ENCODE data around the gene SUGCT. TPM values are rescaled to one million over a fixed set of nuclear protein-coding genes. Genes with fewer than 3 reads are reported as not detected.

SUGCT gene
- total RNA-seq, 1 donor from 2014 or later, result 1.6 TPM

DNA sequence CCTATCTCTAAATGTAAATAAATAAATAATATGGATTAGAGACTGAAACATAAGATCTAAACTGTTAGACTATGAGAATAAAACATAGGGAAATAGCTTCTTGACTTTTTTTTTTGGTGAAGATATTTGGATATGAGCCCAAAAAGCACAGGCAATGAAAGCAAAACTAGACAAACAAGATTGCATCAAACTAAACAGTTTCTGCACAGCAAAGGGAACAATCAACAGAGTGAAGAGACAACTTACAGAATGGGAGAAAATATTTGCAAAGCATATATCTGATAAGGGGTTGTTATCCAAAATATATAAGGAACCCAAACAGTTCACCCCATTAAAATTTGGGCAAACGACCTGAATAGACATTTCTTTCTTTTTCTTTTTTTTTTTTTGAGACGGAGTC lies 148.1 kb downstream of the SUGCT start:
- no peaks in the 10 kb centered on the region for H3K4me1 Mint-ChIP-seq (ENCODE audit: unreplicated experiment)
- TF ChIP-seq, protein P1, sequence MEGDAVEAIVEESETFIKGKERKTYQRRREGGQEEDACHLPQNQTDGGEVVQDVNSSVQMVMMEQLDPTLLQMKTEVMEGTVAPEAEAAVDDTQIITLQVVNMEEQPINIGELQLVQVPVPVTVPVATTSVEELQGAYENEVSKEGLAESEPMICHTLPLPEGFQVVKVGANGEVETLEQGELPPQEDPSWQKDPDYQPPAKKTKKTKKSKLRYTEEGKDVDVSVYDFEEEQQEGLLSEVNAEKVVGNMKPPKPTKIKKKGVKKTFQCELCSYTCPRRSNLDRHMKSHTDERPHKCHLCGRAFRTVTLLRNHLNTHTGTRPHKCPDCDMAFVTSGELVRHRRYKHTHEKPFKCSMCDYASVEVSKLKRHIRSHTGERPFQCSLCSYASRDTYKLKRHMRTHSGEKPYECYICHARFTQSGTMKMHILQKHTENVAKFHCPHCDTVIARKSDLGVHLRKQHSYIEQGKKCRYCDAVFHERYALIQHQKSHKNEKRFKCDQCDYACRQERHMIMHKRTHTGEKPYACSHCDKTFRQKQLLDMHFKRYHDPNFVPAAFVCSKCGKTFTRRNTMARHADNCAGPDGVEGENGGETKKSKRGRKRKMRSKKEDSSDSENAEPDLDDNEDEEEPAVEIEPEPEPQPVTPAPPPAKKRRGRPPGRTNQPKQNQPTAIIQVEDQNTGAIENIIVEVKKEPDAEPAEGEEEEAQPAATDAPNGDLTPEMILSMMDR (IDR thresholded peaks at IDR 0.05; ENCODE audit: unreplicated experiment), result no peak
- H3K4me3 Mint-ChIP-seq (ENCODE audit: unreplicated experiment), result no peak overlapping the region
- H3K27ac Mint-ChIP-seq (ENCODE audit: unreplicated experiment), result no peak overlapping the region
- H3K27me3 Mint-ChIP-seq (ENCODE audit: unreplicated experiment), result no peaks in the 10 kb centered on the region
- DNase-seq (ENCODE audit: low spot score), result no peak
- no peaks in the 10 kb centered on the region for H3K36me3 Mint-ChIP-seq (ENCODE audit: low read depth, unreplicated experiment)
- H3K9me3 Mint-ChIP-seq (ENCODE audit: unreplicated experiment), result no peaks in the 10 kb centered on the region

DNA sequence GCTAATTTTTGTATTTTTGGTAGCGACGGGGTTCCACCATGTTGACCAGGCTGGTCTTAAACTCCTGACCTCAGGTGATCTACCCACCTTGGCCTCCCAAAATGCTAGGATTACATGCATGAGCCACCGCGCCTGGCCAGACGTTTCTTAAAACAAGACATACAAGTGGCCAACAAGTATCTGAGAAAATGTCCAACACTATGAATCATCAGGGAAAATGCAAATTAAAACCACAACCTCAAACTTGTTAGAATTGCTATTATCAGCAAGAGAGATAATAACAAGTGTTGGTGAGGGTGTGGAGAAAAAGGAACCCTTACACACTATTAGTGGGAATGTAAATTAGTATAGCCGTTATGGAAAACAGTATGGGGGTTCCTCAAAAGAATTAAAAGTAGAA lies 148.6 kb downstream of the SUGCT start:
- Mint-ChIP-seq H3K4me3 (ENCODE audit: unreplicated experiment) (no peak overlapping the region), H3K27me3 (ENCODE audit: unreplicated experiment) (no peaks in the 10 kb centered on the region), H3K27ac (ENCODE audit: unreplicated experiment) (no peak overlapping the region), H3K36me3 (ENCODE audit: low read depth, unreplicated experiment) (no peaks in the 10 kb centered on the region), H3K4me1 (ENCODE audit: unreplicated experiment) (no peaks in the 10 kb centered on the region), H3K9me3 (ENCODE audit: unreplicated experiment) (no peaks in the 10 kb centered on the region)
- no peak for DNase-seq (ENCODE audit: low spot score)
- TF ChIP-seq, protein P1 (IDR thresholded peaks at IDR 0.05; ENCODE audit: unreplicated experiment), result no peak

DNA sequence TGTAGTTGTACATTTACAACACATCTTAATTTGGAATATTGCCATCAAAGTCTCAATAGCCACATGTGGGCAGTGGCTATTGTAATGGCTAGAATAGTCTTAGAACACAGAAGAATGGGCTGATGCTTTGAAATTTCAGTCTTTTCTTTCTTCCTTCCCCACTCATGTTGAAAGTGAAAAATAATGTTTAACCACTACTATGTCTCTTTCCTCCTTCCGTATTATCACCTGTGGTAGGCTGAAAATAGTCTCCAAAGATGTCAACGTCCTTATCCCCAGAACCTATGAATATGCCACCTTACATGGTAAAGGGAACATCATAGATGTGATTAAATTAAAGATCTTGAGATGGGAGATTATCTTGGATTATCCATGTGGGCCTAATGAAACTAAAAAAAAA lies 154.0 kb downstream of the SUGCT start:
- H3K4me1 Mint-ChIP-seq (ENCODE audit: unreplicated experiment), result no peaks in the 10 kb centered on the region
- H3K27ac Mint-ChIP-seq (ENCODE audit: unreplicated experiment), result no peak overlapping the region
- no peaks in the 10 kb centered on the region for H3K9me3 Mint-ChIP-seq (ENCODE audit: unreplicated experiment)
- H3K4me3 Mint-ChIP-seq (ENCODE audit: unreplicated experiment), result no peak overlapping the region
- no peak for DNase-seq (ENCODE audit: low spot score)
- TF ChIP-seq, protein P1 (IDR thresholded peaks at IDR 0.05; ENCODE audit: unreplicated experiment), result no peak
- no peaks in the 10 kb centered on the region for H3K36me3 Mint-ChIP-seq (ENCODE audit: low read depth, unreplicated experiment)
- no peaks in the 10 kb centered on the region for H3K27me3 Mint-ChIP-seq (ENCODE audit: unreplicated experiment)

DNA sequence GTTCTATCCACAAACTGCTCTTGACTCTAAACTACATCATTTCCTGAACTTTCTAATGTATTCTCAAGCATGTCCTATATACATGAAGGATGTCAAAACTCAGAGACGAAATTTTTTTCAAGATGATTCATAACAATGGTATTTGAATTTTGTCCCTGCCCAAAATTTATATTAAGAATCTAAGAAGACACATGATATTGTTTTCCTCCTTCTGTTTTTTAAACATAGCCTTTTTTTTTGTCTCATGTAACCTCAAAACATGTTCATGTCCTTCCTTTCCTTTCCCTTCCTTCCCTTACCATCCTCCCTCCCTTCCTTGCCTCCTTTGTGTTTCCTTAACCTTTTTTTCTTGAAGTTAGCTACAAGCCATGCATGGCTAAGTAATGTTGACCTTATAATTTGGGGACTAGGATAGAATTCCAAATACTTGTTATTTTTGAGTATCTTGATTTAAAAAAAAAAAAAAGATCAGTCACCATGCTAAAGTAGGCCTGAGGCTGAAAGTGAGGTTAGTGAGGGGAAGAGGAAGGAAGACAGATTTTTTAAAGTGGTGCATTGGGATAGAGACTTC lies 163.0 kb downstream of the SUGCT start:
- Mint-ChIP-seq H3K4me3 (ENCODE audit: unreplicated experiment) (no peak overlapping the region), H3K36me3 (ENCODE audit: low read depth, unreplicated experiment) (no peaks in the 10 kb centered on the region), H3K9me3 (ENCODE audit: unreplicated experiment) (no peaks in the 10 kb centered on the region), H3K27ac (ENCODE audit: unreplicated experiment) (no peak overlapping the region), H3K27me3 (ENCODE audit: unreplicated experiment) (peaks cover 1% of the 10 kb centered on the region), H3K4me1 (ENCODE audit: unreplicated experiment) (peaks cover 16% of the 10 kb centered on the region)
- TF ChIP-seq, protein P1 (IDR thresholded peaks at IDR 0.05; ENCODE audit: unreplicated experiment), result no peak
- no peak for DNase-seq (ENCODE audit: low spot score)

DNA sequence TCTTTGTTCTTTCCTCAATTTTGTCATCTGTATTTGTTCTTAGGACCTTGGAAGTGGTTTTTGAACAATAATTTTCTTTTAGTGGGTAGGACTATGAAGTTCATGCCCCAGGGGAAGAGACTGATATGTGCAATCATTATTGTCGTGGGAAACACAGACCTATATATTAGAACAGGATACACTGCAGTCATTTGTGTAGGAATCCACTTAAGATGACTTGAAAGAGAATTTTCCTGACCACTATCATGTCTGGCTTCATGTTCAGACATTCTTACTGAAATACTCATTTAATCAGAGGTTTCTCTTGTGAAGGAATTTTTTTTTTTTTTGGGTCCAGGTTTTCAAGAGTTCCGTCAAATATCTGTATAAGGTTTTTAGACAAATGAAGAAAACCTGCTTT lies 163.6 kb downstream of the SUGCT start:
- H3K9me3 Mint-ChIP-seq (ENCODE audit: unreplicated experiment), result no peaks in the 10 kb centered on the region
- H3K4me3 Mint-ChIP-seq (ENCODE audit: unreplicated experiment), result no peak overlapping the region
- no peak overlapping the region for H3K27ac Mint-ChIP-seq (ENCODE audit: unreplicated experiment)
- no peak for DNase-seq (ENCODE audit: low spot score)
- no peaks in the 10 kb centered on the region for H3K36me3 Mint-ChIP-seq (ENCODE audit: low read depth, unreplicated experiment)
- peaks cover 16% of the 10 kb centered on the region for H3K4me1 Mint-ChIP-seq (ENCODE audit: unreplicated experiment)
- peaks cover 1% of the 10 kb centered on the region for H3K27me3 Mint-ChIP-seq (ENCODE audit: unreplicated experiment)
- TF ChIP-seq, protein P1 (IDR thresholded peaks at IDR 0.05; ENCODE audit: unreplicated experiment), result no peak

Measured in endothelial cell (in vitro differentiated cells).